ENCODE data around the gene FBXW9.

- TF ChIP-seq POLR2A (IDR thresholded peaks at IDR 0.05) (no peak), CTCF (IDR thresholded peaks at IDR 0.05) (no peak)
Measured at GRCh38 chr19:12701596-12702282, 5.3 kb upstream of the FBXW9 start.
